SK-N-MC (cell line): ENCODE measurements around the gene C2orf72.

Experiments used
- EZH2 ChIP-seq: fragments of 200-600 bp; sonication (generic); IDR thresholded peaks from one replicate; pipeline ENCODE4 v1.6.1; 2017; ENCODE audit warnings: antibody characterized with exemption
- POLR2AphosphoS5 ChIP-seq: IDR thresholded peaks from 2 replicates; pipeline ENCODE4 v1.6.1; 2012; ENCODE audit warnings: mild to moderate bottlenecking, low read depth, low read length, borderline replicate concordance

- no peak for TF ChIP-seq POLR2AphosphoS5
- no peak for TF ChIP-seq EZH2
Observed at GRCh38 chr2:231038483-231039293, 1.4 kb downstream of the C2orf72 start.
